Loucy (cell line): ENCODE measurements around the gene RAI1.

Source experiments
- H2AFZ ChIP-seq: fragments of 200-600 bp; sonication (generic); 2 replicates; pipeline ENCODE4 v1.6.0; 2016; ENCODE audit warnings: antibody characterized with exemption, mild to moderate bottlenecking, low read length, moderate library complexity
- H3F3A ChIP-seq: fragments of 200-600 bp; 2 replicates; pipeline ENCODE4 v1.6.0; 2016; ENCODE audit warnings: antibody characterized with exemption, low read depth, mild to moderate bottlenecking
- H3K27me3 ChIP-seq: fragments of 200-600 bp; sonication (generic); 2 replicates; pipeline ENCODE4 v1.6.1; 2014; ENCODE audit warnings: low read length, mild to moderate bottlenecking; ENCODE audit not compliant: insufficient read depth, poor library complexity, severe bottlenecking
- H3K36me3 ChIP-seq: fragments of 200-600 bp; sonication (generic); 2 replicates; pipeline ENCODE4 v1.6.1; 2016; ENCODE audit warnings: low read length; ENCODE audit not compliant: insufficient read depth
- H3K4me1 ChIP-seq: fragments of 200-600 bp; sonication (generic); 2 replicates; pipeline ENCODE4 v1.5.1; 2014; ENCODE audit warnings: low read length, mild to moderate bottlenecking; ENCODE audit not compliant: insufficient read depth, poor library complexity, severe bottlenecking
- H3K4me2 ChIP-seq: fragments of 200-600 bp; sonication (generic); 2 replicates; pipeline ENCODE4 v1.6.0; 2014; ENCODE audit warnings: antibody characterized with exemption, low read length, low read depth, mild to moderate bottlenecking; ENCODE audit not compliant: poor library complexity, severe bottlenecking
- H3K4me3 ChIP-seq: fragments of 200-600 bp; sonication (generic); 2 replicates; pipeline ENCODE4 v1.5.1; 2014; ENCODE audit warnings: low read length, mild to moderate bottlenecking, mixed read lengths; ENCODE audit not compliant: poor library complexity, severe bottlenecking
- H3K79me2 ChIP-seq: fragments of 200-600 bp; sonication (generic); 2 replicates; pipeline ENCODE4 v1.6.1; 2014; ENCODE audit warnings: low read length; ENCODE audit not compliant: insufficient read depth
- H3K9ac ChIP-seq: fragments of 200-600 bp; sonication (generic); 2 replicates; pipeline ENCODE4 v1.6.0; 2014; ENCODE audit warnings: mild to moderate bottlenecking, low read depth, low read length, moderate library complexity; ENCODE audit not compliant: poor library complexity, severe bottlenecking
- H3K9me2 ChIP-seq: fragments of 200-600 bp; sonication (generic); replicated peaks from 2 replicates; pipeline ENCODE4 v1.6.1; 2016; ENCODE audit warnings: low read depth, low read length, mixed read lengths
- H3K9me3 ChIP-seq: fragments of 200-600 bp; sonication (generic); 2 replicates; pipeline ENCODE4 v1.6.1; 2014; ENCODE audit warnings: mild to moderate bottlenecking, antibody characterized with exemption, low read length, low read depth; ENCODE audit not compliant: insufficient read depth
- H4K20me1 ChIP-seq: fragments of 200-600 bp; sonication (generic); 2 replicates; pipeline ENCODE4 v1.6.0; 2014; ENCODE audit warnings: antibody characterized with exemption, low read length, mild to moderate bottlenecking; ENCODE audit not compliant: insufficient read depth, poor library complexity, severe bottlenecking
- CTCF ChIP-seq: fragments of 200-600 bp; sonication (generic); conservative IDR thresholded peaks from 2 replicates; pipeline ENCODE4 v1.5.1; 2014; ENCODE audit warnings: mild to moderate bottlenecking, antibody characterized with exemption, low read length
- EZH2phosphoT487 ChIP-seq: fragments of 200-600 bp; IDR thresholded peaks from 2 replicates; pipeline ENCODE4 v1.6.1; 2018; ENCODE audit warnings: antibody characterized with exemption, mild to moderate bottlenecking, moderate library complexity, borderline replicate concordance

RAI1 gene

GRCh38 chr17:17836250-17836817 lies 155.1 kb downstream of the RAI1 start:
- H3K4me1 ChIP-seq, result peaks cover 26% of the 10 kb centered on the region
- H3K79me2 ChIP-seq, result no peaks in the 10 kb centered on the region
- TF ChIP-seq EZH2phosphoT487 (no peak), CTCF (no peak)
- H2AFZ ChIP-seq, result peak overlapping the region; percentile 95
- peak overlapping the region; percentile 68 for H3K4me2 ChIP-seq
- no peaks in the 10 kb centered on the region for H3K36me3 ChIP-seq
- peak overlapping the region; percentile 75 for H3K9ac ChIP-seq
- H3K27me3 ChIP-seq, result no peaks in the 10 kb centered on the region
- no peaks in the 10 kb centered on the region for H3K9me3 ChIP-seq
- H3F3A ChIP-seq, result no peaks in the 10 kb centered on the region
- H4K20me1 ChIP-seq, result no peaks in the 10 kb centered on the region
- no peaks in the 10 kb centered on the region for H3K9me2 ChIP-seq
- H3K4me3 ChIP-seq, result peak overlapping the region; percentile 79

- Histone ChIP-seq H3K9me3 (no peaks in the 10 kb centered on the region), H3K4me3 (peak within 1 kb of the TSS; percentile 79), H3K9ac (peak within 1 kb of the TSS; percentile 75), H2AFZ (peak within 1 kb of the TSS; percentile 95), H3K27me3 (no peaks in the 10 kb centered on the region), H3K79me2 (no peaks in the 10 kb centered on the region), H3F3A (no peaks in the 10 kb centered on the region), H3K36me3 (no peaks in the 10 kb centered on the region), H3K4me2 (peak within 1 kb of the TSS; percentile 68), H4K20me1 (no peaks in the 10 kb centered on the region), H3K9me2 (no peaks in the 10 kb centered on the region), H3K4me1 (peaks cover 26% of the 10 kb centered on the region)
- TF ChIP-seq CTCF (no peak), EZH2phosphoT487 (no peak)
These were observed 155.6 kb downstream of the RAI1 start, which contains the start of gene SREBF1 for GRCh38 chr17:17836818-17837379. Gene SREBF1 (minus strand): TSS chr17:17836986. CDS start chr17:17836817, 169 bp downstream.

- H3K4me3 ChIP-seq, result no peak overlapping the region
- no peaks in the 10 kb centered on the region for H3K9me3 ChIP-seq
- no peaks in the 10 kb centered on the region for H3K79me2 ChIP-seq
- H2AFZ ChIP-seq, result no peak overlapping the region
- no peaks in the 10 kb centered on the region for H3K9me2 ChIP-seq
- peaks cover 26% of the 10 kb centered on the region for H3K4me1 ChIP-seq
- no peaks in the 10 kb centered on the region for H3F3A ChIP-seq
- H3K9ac ChIP-seq, result peak overlapping the region; percentile 75
- H3K4me2 ChIP-seq, result peak overlapping the region; percentile 68
- H3K27me3 ChIP-seq, result no peaks in the 10 kb centered on the region
- TF ChIP-seq EZH2phosphoT487, result no peak
- no peak for TF ChIP-seq CTCF
- H4K20me1 ChIP-seq, result no peaks in the 10 kb centered on the region
- no peaks in the 10 kb centered on the region for H3K36me3 ChIP-seq
These were observed 156.1 kb downstream of the RAI1 start for GRCh38 chr17:17837380-17837821.
